HCT116 (cell line): Measurements from ENCODE around the gene RAB11A. TPM values are rescaled to one million over a fixed set of nuclear protein-coding genes. Genes with fewer than 3 reads are reported as not detected.

Experiments used
- ATAC-seq: fragments of 200-7000 bp; cut with Tn5 transposase; 2 replicates; pipeline ENCODE4 v1.9.1; 2020; ENCODE audit warnings: mild to moderate bottlenecking, moderate library complexity
- BruUV-seq: library from RNA; stranded (reverse); fragments of 400-500 nt; replicated peaks from 2 replicates; lab custom pipeline; 2021; lab: Mats Ljungman, UMichigan
- CTCF ChIA-PET: fragments of 300-600 bp; sonication (Branson Sonifier 250); formaldehyde crosslinking; loops from one replicate; lab custom pipeline; 2021; ENCODE audit warnings: antibody characterized with exemption; lab: Charles Lee
- POLR2A ChIA-PET: fragments of 300-600, 350-600 bp; sonication (Branson Sonifier 250); formaldehyde crosslinking; loops from one replicate; lab custom pipeline; 2021; ENCODE audit warnings: antibody characterized with exemption; lab: Charles Lee
- RAD21 ChIA-PET, 2 experiments: fragments of 300-600 bp; sonication (Branson Sonifier 250); formaldehyde crosslinking; loops; one replicate each; lab custom pipeline; 2023; ENCODE audit warnings: low total read pairs in 2 of 2; ENCODE audit not compliant: uncharacterized antibody in 2 of 2, unreplicated experiment in 2 of 2, low non-redundant PET in 1 of 2; lab: Charles Lee
- DNase-seq: peaks from one replicate; pipeline ENCODE4 v3.0.0-alpha.2; 2010; ENCODE audit warnings: low read depth, low spot score
- H2AFZ ChIP-seq: fragments of 200-600 bp; shearing (Covaris generic), sonication (generic); 2 replicates; pipeline ENCODE4 v1.6.1; 2017; ENCODE audit warnings: low read depth, mixed run types, mixed read lengths, antibody characterized with exemption, low read length; ENCODE audit not compliant: poor library complexity, severe bottlenecking
- H3K27ac ChIP-seq: 2 replicates; pipeline ENCODE4 v1.5.1; 2012; ENCODE audit warnings: low read depth, low read length
- H3K27me3 ChIP-seq: fragments of 200-600 bp; sonication (generic); 2 replicates; pipeline ENCODE4 v1.6.1; 2016; ENCODE audit warnings: mixed run types, low read length, mixed read lengths; ENCODE audit not compliant: insufficient read depth
- H3K36me3 ChIP-seq, 2 experiments: fragments of 200-500 bp in 1 of 2; fragments of 200-600 bp in 1 of 2; sonication (Bioruptor generic) in 1 of 2; sonication (generic) in 1 of 2; 2 replicates each; pipeline versions ENCODE4 v1.5.1 to v1.6.1; 2014 to 2016; ENCODE audit warnings: low read length in 2 of 2, inconsistent platforms in 1 of 2, mixed read lengths in 1 of 2, mixed run types in 1 of 2; ENCODE audit not compliant: insufficient read depth in 2 of 2, control insufficient read depth in 1 of 2
- H3K4me1 ChIP-seq, 2 experiments: fragments of 200-600 bp in 1 of 2; sonication (generic) in 1 of 2; 2 replicates each; pipeline versions ENCODE4 v1.5.1 to v1.6.1; 2012 to 2017; ENCODE audit warnings: low read length in 2 of 2, inconsistent platforms in 1 of 2, mild to moderate bottlenecking in 1 of 2, mixed read lengths in 1 of 2, mixed run types in 1 of 2, moderate library complexity in 1 of 2; ENCODE audit not compliant: insufficient read depth in 2 of 2, control insufficient read depth in 1 of 2
- H3K4me2 ChIP-seq: fragments of 200-600 bp; sonication (generic); 2 replicates; pipeline ENCODE4 v1.6.1; 2017; ENCODE audit warnings: mixed run types, low read length, mixed read lengths
- H3K4me3 ChIP-seq, 2 experiments: fragments of 200-600 bp in 1 of 2; sonication (generic) in 1 of 2; replicated peaks in 1 of 2; 2 replicates each; pipeline ENCODE4 v1.5.1; 2011 to 2016; ENCODE audit warnings: low read length in 2 of 2, control low read depth in 1 of 2, low read depth in 1 of 2, mild to moderate bottlenecking in 1 of 2, mixed read lengths in 1 of 2, mixed run types in 1 of 2
- H3K79me2 ChIP-seq: fragments of 200-600 bp; sonication (generic); 2 replicates; pipeline ENCODE4 v1.6.1; 2017; ENCODE audit warnings: mild to moderate bottlenecking, mixed run types, low read length, moderate library complexity, mixed read lengths; ENCODE audit not compliant: insufficient read depth
- H3K9ac ChIP-seq: fragments of 200-600 bp; sonication (generic); 2 replicates; pipeline ENCODE4 v1.6.1; 2016; ENCODE audit warnings: low read length, mixed read lengths
- H3K9me2 ChIP-seq: fragments of 200-600 bp; sonication (generic), shearing (Covaris generic); 2 replicates; pipeline ENCODE4 v1.6.1; 2017; ENCODE audit warnings: mixed run types, mild to moderate bottlenecking, moderate library complexity; ENCODE audit not compliant: insufficient read depth
- H3K9me3 ChIP-seq, 2 experiments: fragments of 200-500 bp in 1 of 2; fragments of 200-600 bp in 1 of 2; sonication (Bioruptor generic) in 1 of 2; sonication (generic) in 1 of 2; 2 replicates each; pipeline ENCODE4 v1.6.1; 2014 to 2017; ENCODE audit warnings: low read length in 2 of 2, mixed read lengths in 2 of 2, inconsistent platforms in 1 of 2, low read depth in 1 of 2, mild to moderate bottlenecking in 1 of 2, mixed run types in 1 of 2, moderate library complexity in 1 of 2; ENCODE audit not compliant: control insufficient read depth in 1 of 2, insufficient read depth in 1 of 2
- H4K20me1 ChIP-seq: fragments of 200-600 bp; sonication (generic), shearing (Covaris generic); 2 replicates; pipeline ENCODE4 v1.6.1; 2017; ENCODE audit warnings: mixed run types, mild to moderate bottlenecking, moderate library complexity; ENCODE audit not compliant: insufficient read depth
- ATF3 ChIP-seq: IDR thresholded peaks from 2 replicates; pipeline ENCODE4 v1.6.1; 2012
- CBX3 ChIP-seq: IDR thresholded peaks from 2 replicates; pipeline ENCODE4 v1.6.1; 2012; ENCODE audit warnings: low read depth
- CEBPB ChIP-seq: IDR thresholded peaks from 2 replicates; pipeline ENCODE4 v1.6.1; 2012; ENCODE audit warnings: low read depth
- CTCF ChIP-seq, 3 experiments: fragments of 200-600 bp in 1 of 3; sonication (generic) in 1 of 3; IDR thresholded peaks in 2 of 3; conservative IDR thresholded peaks in 1 of 3; 2 replicates each; pipeline ENCODE4 v1.5.1; 2012 to 2017; ENCODE audit warnings: low read depth in 2 of 3, low read length in 2 of 3, antibody characterized with exemption in 1 of 3, borderline replicate concordance in 1 of 3, control low read depth in 1 of 3, mild to moderate bottlenecking in 1 of 3, mixed read lengths in 1 of 3, mixed run types in 1 of 3, moderate library complexity in 1 of 3; ENCODE audit not compliant: insufficient read depth in 1 of 3
- EGR1 ChIP-seq: IDR thresholded peaks from 2 replicates; pipeline ENCODE4 v1.6.1; 2012; ENCODE audit warnings: low read depth
- ELF1 ChIP-seq: IDR thresholded peaks from 2 replicates; pipeline ENCODE4 v1.6.1; 2012; ENCODE audit warnings: low read depth, borderline replicate concordance
- EZH2 ChIP-seq: fragments of 200-600 bp; sonication (generic); IDR thresholded peaks from 2 replicates; pipeline ENCODE4 v1.6.1; 2017; ENCODE audit warnings: antibody characterized with exemption, mixed run types
- EZH2phosphoT487 ChIP-seq: fragments of 200-600 bp; IDR thresholded peaks from 2 replicates; pipeline ENCODE4 v1.6.1; 2018; ENCODE audit warnings: antibody characterized with exemption, borderline replicate concordance
- JUND ChIP-seq: IDR thresholded peaks from 2 replicates; pipeline ENCODE4 v1.6.1; 2012
- POLR2A ChIP-seq: IDR thresholded peaks from 2 replicates; pipeline ENCODE4 v1.7.0; 2011; ENCODE audit warnings: borderline replicate concordance; ENCODE audit not compliant: insufficient read depth, insufficient read length; ENCODE audit errors: extremely low read depth
- POLR2AphosphoS5 ChIP-seq: IDR thresholded peaks from 2 replicates; pipeline ENCODE4 v1.6.1; 2011; ENCODE audit warnings: mild to moderate bottlenecking, low read depth, low read length, moderate library complexity
- RAD21 ChIP-seq: IDR thresholded peaks from 2 replicates; pipeline ENCODE4 v1.6.1; 2012; ENCODE audit warnings: low read depth, mild to moderate bottlenecking
- SRF ChIP-seq: IDR thresholded peaks from 2 replicates; pipeline ENCODE4 v1.6.1; 2012; ENCODE audit warnings: low read depth
- TCF7L2 ChIP-seq: IDR thresholded peaks from 2 replicates; pipeline ENCODE4 v1.7.0; 2011; ENCODE audit warnings: borderline replicate concordance, inconsistent platforms; ENCODE audit not compliant: insufficient read depth, insufficient read length; ENCODE audit errors: extremely low read depth
- YY1 ChIP-seq: IDR thresholded peaks from 2 replicates; pipeline ENCODE4 v1.6.1; 2011; ENCODE audit warnings: low read length, low read depth, moderate library complexity, mild to moderate bottlenecking; ENCODE audit not compliant: insufficient replicate concordance; ENCODE audit errors: extremely low read depth
- ZBTB33 ChIP-seq: IDR thresholded peaks from 2 replicates; pipeline ENCODE4 v1.6.1; 2011; ENCODE audit warnings: mild to moderate bottlenecking, low read length, moderate library complexity; ENCODE audit not compliant: insufficient replicate concordance; ENCODE audit errors: extremely low read depth
- ZFX ChIP-seq: fragments of 450-650 bp; IDR thresholded peaks from 2 replicates; pipeline ENCODE4 v1.6.1; 2017
- ZNF274 ChIP-seq: fragments of 200-500 bp; sonication (Bioruptor generic); IDR thresholded peaks from 2 replicates; pipeline ENCODE4 v1.6.1; 2014; ENCODE audit warnings: mild to moderate bottlenecking, low read depth, low read length, inconsistent platforms
- intact Hi-C: fragments of 100-400 bp; cut with micrococcal nuclease; formaldehyde crosslinking; loops from 2 replicates; pipeline ENCODE4 v1.10.0; 2022
- total RNA-seq: library from RNA; stranded (reverse); gene quantifications from one replicate; pipeline ENCODE4 v1.2.1, GENCODE V29; 2021; ENCODE audit not compliant: unreplicated experiment
- TF ChIP-seq, protein P1 (sequence below): IDR thresholded peaks from 2 replicates; pipeline ENCODE4 v1.6.1; 2012; ENCODE audit warnings: low read depth
- TF ChIP-seq, protein P2 (sequence below): IDR thresholded peaks from 2 replicates; pipeline ENCODE4 v1.6.1; 2012

The RAB11A gene
- total RNA-seq, 1 experiment from 2014 or later: 234 TPM

GRCh38 chr15:65919353-65919752 is 50.1 kb downstream of the RAB11A start:
- no peak overlapping the region for H2AFZ ChIP-seq
- no peak overlapping the region for H3K4me2 ChIP-seq
- ATAC-seq (no peak), DNase-seq (no peak)
- no peak overlapping the region for H3K27ac ChIP-seq
- H3K79me2 ChIP-seq: no peaks in the 10 kb centered on the region
- no TSS peak for BruUV-seq
- TF ChIP-seq JUND (no peak), YY1 (no peak), EGR1 (no peak), POLR2A (no peak), CBX3 (no peak), ZNF274 (no peak), POLR2AphosphoS5 (no peak), EZH2 (no peak), CTCF (IDR thresholded peaks at IDR 0.05 in 2 of 3, conservative IDR thresholded peaks at IDR 0.05 in 1 of 3; ENCODE audit: borderline replicate concordance in 1 of 3, insufficient read depth in 1 of 3, low read depth in 2 of 3, low read length in 2 of 3) (no peak), SRF (no peak), ATF3 (no peak), ELF1 (no peak), RAD21 (no peak), TCF7L2 (no peak), ZFX (no peak), EZH2phosphoT487 (no peak), CEBPB (no peak), ZBTB33 (no peak)
- TF ChIP-seq, protein P1, sequence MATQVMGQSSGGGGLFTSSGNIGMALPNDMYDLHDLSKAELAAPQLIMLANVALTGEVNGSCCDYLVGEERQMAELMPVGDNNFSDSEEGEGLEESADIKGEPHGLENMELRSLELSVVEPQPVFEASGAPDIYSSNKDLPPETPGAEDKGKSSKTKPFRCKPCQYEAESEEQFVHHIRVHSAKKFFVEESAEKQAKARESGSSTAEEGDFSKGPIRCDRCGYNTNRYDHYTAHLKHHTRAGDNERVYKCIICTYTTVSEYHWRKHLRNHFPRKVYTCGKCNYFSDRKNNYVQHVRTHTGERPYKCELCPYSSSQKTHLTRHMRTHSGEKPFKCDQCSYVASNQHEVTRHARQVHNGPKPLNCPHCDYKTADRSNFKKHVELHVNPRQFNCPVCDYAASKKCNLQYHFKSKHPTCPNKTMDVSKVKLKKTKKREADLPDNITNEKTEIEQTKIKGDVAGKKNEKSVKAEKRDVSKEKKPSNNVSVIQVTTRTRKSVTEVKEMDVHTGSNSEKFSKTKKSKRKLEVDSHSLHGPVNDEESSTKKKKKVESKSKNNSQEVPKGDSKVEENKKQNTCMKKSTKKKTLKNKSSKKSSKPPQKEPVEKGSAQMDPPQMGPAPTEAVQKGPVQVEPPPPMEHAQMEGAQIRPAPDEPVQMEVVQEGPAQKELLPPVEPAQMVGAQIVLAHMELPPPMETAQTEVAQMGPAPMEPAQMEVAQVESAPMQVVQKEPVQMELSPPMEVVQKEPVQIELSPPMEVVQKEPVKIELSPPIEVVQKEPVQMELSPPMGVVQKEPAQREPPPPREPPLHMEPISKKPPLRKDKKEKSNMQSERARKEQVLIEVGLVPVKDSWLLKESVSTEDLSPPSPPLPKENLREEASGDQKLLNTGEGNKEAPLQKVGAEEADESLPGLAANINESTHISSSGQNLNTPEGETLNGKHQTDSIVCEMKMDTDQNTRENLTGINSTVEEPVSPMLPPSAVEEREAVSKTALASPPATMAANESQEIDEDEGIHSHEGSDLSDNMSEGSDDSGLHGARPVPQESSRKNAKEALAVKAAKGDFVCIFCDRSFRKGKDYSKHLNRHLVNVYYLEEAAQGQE: no peak
- TF ChIP-seq, protein P2, sequence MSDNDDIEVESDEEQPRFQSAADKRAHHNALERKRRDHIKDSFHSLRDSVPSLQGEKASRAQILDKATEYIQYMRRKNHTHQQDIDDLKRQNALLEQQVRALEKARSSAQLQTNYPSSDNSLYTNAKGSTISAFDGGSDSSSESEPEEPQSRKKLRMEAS: no peak
- ChIA-PET RAD21 (no interaction called here), CTCF (no interaction called here), POLR2A (no interaction called here)
- H3K9me3 ChIP-seq: no peaks in the 10 kb centered on the region
- no peaks in the 10 kb centered on the region for H3K36me3 ChIP-seq
- no peaks in the 10 kb centered on the region for H3K4me1 ChIP-seq
- no peaks in the 10 kb centered on the region for H3K27me3 ChIP-seq
- no peak overlapping the region for H3K4me3 ChIP-seq
- H4K20me1 ChIP-seq: no peaks in the 10 kb centered on the region
- no peaks in the 10 kb centered on the region for H3K9me2 ChIP-seq
- intact Hi-C loops: loop anchor here (5.0 kb wide), 1 partner anchor 368 kb away; no protein-coding TSS in a partner anchor
- H3K9ac ChIP-seq: no peak overlapping the region
